HG03558 (cell line): ENCODE results near the gene CLCN4.

Experiments
- ATAC-seq: cut with Tn5 transposase; IDR thresholded peaks from one replicate; pipeline ENCODE4 v1.9.1; 2021; ENCODE audit warnings: moderate number of reproducible peaks; ENCODE audit not compliant: unreplicated experiment; ENCODE audit errors: extremely low read depth

The CLCN4 gene

DNA sequence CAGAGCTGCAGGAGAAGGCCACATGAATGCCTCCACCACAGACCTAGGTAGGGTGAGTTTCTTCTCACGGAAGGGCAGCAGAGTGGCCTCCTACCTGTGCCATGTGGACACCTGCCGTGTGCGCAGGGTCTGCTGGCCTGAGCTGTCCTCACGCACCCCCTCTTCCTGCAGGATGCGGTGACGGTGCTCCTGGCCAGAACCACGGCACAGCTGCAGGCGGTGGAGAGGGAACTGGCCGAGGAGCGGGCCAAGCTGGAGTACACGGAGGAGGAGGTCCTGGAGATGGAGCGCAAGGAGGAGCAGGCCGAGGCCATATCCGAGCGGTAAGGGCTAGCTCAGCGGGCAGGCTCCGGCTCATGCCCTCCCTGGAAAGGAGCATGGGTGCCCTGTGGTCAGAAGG is 28.4 kb upstream of the CLCN4 start:
- ATAC-seq = no peak

DNA sequence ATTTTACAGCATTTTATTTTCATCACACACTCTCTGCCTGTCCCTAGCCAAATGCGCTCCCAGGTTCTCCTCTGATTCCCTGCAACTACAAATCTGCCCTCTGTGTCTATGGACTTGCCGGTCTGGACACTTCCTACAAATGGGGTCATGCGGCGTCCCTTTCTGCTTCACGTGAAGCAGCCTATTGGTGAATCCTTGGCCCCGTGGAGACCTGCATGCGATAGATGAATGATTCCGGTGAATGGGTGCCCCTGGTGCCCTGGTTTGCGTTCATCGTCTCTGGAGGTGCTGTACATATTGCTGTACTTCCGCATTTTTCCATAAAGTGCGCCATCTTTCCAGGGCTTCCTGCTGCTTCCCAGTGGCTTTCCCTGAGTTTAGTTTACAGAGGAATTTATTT is 27.5 kb upstream of the CLCN4 start:
- no peak for ATAC-seq

- no peak for ATAC-seq
Observed at GRCh38 chrX:10130354-10130753, 26.4 kb upstream of the CLCN4 start.

GRCh38 chrX:10133980-10134676 is 22.6 kb upstream of the CLCN4 start:
- no peak for ATAC-seq

DNA sequence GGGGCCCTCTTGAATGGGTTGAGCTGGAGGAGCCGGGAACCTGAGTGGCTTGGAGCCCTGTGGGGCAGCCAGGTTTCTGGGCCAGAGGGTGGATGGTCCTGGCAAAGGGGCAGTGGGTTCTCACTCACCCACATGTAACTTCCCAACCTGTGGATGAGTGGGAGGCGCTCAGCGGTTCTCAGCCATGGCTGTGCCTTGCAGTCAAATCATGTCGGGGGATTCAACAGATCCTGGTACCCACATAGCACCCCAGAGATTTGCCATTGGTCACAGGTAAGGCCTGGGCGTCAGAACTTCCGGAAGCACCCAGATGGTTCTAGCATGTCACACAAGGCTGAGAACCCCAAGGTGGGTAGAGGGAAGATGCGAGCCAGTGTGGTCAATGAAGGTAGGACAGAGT is 21.9 kb upstream of the CLCN4 start:
- no peak for ATAC-seq

- ATAC-seq = no peak
Observed at GRCh38 chrX:10135561-10136399, 21.0 kb upstream of the CLCN4 start.

DNA sequence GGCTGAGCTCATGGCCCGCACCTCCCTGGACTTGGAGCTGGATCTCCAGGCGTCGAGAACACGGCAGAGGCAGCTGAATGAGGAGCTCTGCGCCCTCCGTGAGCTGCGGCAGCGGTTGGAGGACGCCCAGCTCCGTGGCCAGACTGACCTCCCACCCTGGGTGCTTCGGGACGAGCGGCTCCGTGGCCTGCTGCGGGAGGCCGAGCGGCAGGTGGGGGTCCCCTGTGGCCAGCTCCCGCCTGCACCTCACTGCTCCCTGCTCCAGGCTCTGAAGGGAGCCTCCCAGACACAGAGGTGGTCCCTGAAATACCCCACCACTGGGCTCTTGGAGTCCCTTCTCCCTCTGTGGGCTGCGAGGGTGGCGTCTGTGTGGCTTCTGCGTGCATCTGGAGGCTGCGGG is 18.0 kb upstream of the CLCN4 start:
- ATAC-seq = no peak

DNA sequence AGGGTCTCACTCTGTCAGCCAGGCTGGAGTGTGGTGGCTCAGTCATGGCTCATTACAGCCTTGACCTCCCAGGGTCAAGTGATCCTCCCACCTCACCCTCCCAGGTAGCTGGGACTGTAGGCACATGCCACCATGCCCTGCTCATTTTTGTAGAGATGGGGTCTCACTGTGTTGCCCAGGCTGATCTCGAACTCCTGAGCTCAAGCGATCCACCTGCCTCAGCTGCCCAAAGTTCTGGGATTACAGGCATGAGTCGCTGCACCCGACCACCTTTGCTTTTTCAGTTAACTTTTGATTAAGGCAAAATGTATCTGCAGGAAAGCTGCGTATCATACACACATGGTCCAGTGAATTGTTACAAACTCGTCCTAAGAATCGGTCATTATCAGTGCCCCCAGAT is 16.5 kb upstream of the CLCN4 start:
- ATAC-seq = no peak

DNA sequence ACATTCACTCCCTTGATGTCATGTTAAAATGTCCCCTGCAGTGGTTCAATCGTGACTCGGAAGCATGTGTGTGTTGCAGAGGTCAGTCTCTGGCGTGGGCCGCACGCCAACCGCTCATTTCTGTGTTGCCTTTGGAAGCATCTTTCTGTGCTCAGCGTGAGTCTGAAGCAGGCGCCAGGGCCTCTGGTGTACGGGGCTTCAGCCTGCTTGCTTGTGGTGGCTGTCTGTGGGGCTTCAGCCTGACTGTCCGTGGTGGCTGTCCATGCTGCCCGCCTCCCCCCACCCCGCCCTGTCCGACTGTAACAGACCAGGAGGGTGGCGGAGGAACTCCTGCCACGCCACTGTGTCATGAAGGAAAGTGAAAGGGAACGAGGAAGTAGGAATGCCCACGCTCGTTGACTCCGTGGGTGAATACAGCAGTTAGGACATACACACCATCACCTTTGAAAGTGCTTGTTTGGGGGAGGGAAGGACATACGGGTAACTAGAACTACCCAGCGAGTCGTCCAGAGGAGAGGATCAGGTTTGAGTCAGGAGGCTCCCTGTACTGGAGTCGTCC is 14.7 kb upstream of the CLCN4 start:
- ATAC-seq = no peak

GRCh38 chrX:10143071-10143983 is 13.4 kb upstream of the CLCN4 start:
- no peak for ATAC-seq

- ATAC-seq = no peak
Observed at GRCh38 chrX:10146346-10146745, 10.4 kb upstream of the CLCN4 start.

DNA sequence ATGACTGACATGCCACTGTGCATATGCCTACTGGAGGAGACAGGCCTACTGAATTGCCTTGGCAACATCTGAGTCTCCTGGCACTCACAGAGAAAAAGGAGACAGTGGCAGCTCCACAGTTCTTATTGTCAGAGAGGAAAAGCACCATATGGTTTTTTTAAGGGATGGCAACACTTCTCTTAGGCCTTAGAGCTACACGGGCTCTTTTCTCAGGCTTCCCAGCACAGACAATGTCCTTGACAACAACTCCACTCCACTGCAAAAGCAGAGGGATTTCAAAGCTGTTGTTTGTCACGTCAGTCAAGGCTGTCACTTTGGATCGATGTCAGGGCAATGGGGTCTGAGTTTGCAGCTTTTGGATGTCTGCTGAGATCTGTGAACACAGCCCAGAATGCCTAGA is 4.7 kb upstream of the CLCN4 start:
- no peak for ATAC-seq

DNA sequence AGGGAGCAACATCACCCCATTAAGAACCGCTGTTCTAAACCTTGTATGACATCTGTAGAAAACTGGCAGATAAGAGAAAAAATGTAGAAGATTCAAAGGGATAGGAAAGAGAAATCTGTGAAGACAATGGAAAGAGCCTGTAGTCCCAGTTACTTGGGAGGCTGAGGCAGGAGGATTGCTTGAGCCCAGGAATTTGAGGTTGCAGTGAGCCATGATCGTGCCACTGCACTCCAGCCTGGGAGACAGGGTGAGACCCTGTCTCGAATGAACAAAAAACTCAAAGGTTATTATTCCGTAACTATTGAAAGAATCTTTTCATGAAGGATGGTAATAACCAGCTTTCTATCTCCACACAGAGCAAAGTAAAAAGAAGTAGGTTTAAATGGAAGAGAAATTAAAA is 1.6 kb upstream of the CLCN4 start:
- ATAC-seq = no peak

GRCh38 chrX:10157032-10157341 is 212 bp downstream of the CLCN4 start:
- ATAC-seq = no peak

- no peak for ATAC-seq
Observed at GRCh38 chrX:10157543-10157942, 768 bp downstream of the CLCN4 start.

DNA sequence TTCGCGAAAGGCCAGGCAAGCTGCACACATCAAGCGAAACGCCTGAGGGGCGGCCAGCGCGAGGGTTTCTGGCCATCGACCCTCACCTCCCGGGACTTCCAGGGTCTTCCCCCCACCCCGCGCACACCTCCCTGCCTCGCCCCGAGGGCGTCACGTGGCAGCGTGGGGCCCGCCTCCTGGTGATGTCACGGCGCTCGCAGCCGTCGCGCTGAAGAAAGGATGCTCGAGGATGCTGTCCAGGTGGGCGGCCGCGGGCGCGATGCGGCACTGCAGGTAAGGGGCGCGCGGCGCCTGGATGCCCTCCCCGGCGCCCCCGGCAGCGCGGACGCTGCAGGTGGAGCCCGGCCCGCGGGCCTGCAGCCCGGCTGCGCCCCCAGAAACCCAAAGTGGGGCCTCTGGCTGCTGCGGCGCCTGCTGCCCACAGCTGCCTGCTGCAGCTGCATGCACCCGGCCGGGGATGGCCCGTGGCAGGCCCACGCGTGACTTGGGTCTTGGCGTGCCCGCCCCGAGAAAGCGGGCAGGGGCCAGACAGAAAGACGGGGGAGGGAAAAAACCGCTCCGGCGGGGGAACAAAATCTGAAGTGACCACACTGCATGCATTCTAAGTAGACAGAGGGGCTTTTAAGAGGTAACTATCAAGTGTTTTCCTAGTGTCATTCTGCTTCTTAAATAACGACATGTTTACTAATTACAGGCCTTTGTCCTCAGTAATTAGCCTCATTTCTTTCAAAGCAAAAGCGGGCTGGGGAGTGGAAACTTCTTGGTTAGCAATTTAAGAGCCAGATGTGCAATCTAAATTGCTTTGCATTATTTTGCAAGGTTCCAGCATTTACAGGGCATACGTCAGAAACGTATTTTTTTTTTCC is 1.7 kb downstream of the CLCN4 start:
- no peak for ATAC-seq

GRCh38 chrX:10159145-10159468 is 2.3 kb downstream of the CLCN4 start:
- ATAC-seq = no peak

- ATAC-seq = no peak
Observed at GRCh38 chrX:10160211-10160610, 3.4 kb downstream of the CLCN4 start.

GRCh38 chrX:10163031-10163430 is 6.3 kb downstream of the CLCN4 start:
- ATAC-seq = no peak

DNA sequence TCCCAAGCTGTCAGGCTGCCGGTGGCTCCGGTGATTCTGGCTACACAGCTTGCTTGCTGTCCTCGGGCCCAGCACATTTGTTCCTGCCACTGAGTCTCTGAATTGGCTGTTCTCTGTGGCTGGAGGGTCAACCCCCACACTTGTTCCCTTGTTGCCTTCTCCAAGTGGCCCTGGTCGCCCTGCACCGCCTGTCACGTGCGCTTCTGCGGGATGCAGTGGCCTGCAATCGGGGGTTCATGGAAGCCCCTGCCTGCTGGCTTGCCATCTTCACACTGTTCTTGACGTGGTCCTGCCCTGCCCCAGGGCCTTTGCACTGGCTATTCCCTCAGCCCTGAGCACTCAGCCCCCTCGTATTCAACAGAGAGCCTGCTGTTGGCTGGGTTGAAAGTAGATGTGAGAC is 8.1 kb downstream of the CLCN4 start:
- no peak for ATAC-seq
